GM10266 (cell line): ENCODE data around the gene SLC39A3.

ENCODE experiments used
- DNase-seq: peaks from one replicate; pipeline ENCODE4 v3.0.0; 2012; ENCODE audit errors: extremely low spot score
- CTCF ChIP-seq: IDR thresholded peaks from 2 replicates; pipeline ENCODE4 v1.5.1; 2012; ENCODE audit warnings: mild to moderate bottlenecking, low read depth; ENCODE audit not compliant: control insufficient read depth, insufficient read depth; ENCODE audit errors: missing control alignments

The SLC39A3 gene

GRCh38 chr19:2755448-2755705 is 15.6 kb upstream of the SLC39A3 start:
- no peak for DNase-seq
- no peak for TF ChIP-seq CTCF

GRCh38 chr19:2754659-2755447 is 15.0 kb upstream of the SLC39A3 start:
- TF ChIP-seq CTCF = no peak
- no peak for DNase-seq

- no peak for TF ChIP-seq CTCF
- no peak for DNase-seq
These were observed 11.6 kb upstream of the SLC39A3 start for GRCh38 chr19:2751438-2751830.

- no peak for DNase-seq
- no peak for TF ChIP-seq CTCF
These were observed 11.1 kb upstream of the SLC39A3 start for GRCh38 chr19:2750808-2751437.

GRCh38 chr19:2747349-2747748 is 7.5 kb upstream of the SLC39A3 start:
- no peak for TF ChIP-seq CTCF
- DNase-seq = no peak

GRCh38 chr19:2744113-2744512 is 4.3 kb upstream of the SLC39A3 start:
- DNase-seq = no peak
- TF ChIP-seq CTCF = no peak

GRCh38 chr19:2743099-2743498 is 3.3 kb upstream of the SLC39A3 start:
- no peak for TF ChIP-seq CTCF
- DNase-seq = no peak
